HFF-Myc (cell line): ENCODE results near the gene DBNDD1.
A peak's percentile ranks its signal among the peaks of the same experiment; 100 is the strongest.

Source experiments
- DNase-seq: peaks from one replicate; pipeline ENCODE4 v3.0.0-alpha.2; 2011; ENCODE audit warnings: low read depth; ENCODE audit errors: extremely low read depth
- H3K4me3 ChIP-seq: replicated peaks from 2 replicates; pipeline ENCODE4 v1.5.1; 2011; ENCODE audit warnings: low read depth, mild to moderate bottlenecking, control low read depth, low read length
- CTCF ChIP-seq: IDR thresholded peaks from 2 replicates; pipeline ENCODE4 v1.5.1; 2012; ENCODE audit warnings: mild to moderate bottlenecking, low read depth, low read length, control low read depth; ENCODE audit errors: missing control alignments

Gene DBNDD1

GRCh38 chr16:89974870-89975269 is 44.4 kb downstream of the DBNDD1 start:
- TF ChIP-seq CTCF = no peak
- DNase-seq = no peak
- H3K4me3 ChIP-seq = no peak overlapping the region

GRCh38 chr16:89973654-89974335 is 45.5 kb downstream of the DBNDD1 start:
- H3K4me3 ChIP-seq = peak overlapping the region; percentile 68
- DNase-seq = no peak
- no peak for TF ChIP-seq CTCF

GRCh38 chr16:89973235-89973634 is 46.0 kb downstream of the DBNDD1 start:
- DNase-seq = no peak
- peak overlapping the region; percentile 68 for H3K4me3 ChIP-seq
- TF ChIP-seq CTCF = no peak

DNA sequence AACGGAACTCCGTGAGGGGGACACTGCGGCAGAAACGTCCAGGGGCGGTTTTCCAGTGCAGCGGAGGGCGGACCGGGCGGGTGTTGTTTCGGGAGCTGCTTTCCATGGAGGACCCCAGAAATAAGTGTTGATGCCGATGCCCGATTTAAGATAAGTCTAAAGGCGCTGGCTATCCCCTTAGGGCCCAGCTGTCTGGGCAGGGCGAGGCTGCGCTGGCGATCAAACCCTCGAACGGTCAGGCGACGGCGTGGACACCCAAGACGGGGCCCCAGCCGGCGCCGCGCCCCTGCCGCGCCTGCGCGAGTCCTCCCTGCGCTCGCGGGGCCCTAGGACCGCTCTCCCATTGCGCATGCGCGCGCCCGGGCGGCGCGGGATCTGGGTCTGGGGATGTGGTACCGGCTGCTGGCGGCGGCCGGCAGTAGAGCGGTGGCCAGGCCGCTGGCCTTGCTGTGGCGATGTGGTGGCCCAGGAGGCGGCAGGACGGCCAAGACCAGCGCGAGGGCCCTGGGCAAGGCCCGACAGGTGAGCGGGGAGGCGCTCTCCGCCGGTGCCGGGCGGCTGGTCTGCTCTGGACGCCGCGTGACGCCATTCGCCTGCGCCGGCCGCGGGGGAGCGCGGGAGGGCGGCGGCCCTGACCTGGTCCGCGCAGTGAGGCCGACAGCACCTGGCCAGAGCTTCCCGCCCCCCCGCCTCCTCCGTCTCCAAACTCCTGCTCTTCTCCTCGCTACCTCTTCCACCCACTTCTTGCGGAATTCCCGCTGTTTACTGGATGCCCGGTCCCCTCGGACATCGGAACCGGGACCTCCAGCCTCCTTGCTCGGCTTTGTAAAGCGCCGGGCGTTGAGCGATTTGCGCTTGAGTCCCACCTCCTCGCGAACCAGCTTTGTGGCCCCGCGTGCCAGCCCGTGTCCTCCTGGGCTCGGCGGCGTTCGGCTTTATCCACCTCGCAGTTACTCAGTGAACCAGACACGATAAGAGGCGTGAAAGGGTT is 46.7 kb downstream of the DBNDD1 start:
- H3K4me3 ChIP-seq = peak overlapping the region; percentile 68
- no peak for TF ChIP-seq CTCF
- DNase-seq = peak; percentile 43

DNA sequence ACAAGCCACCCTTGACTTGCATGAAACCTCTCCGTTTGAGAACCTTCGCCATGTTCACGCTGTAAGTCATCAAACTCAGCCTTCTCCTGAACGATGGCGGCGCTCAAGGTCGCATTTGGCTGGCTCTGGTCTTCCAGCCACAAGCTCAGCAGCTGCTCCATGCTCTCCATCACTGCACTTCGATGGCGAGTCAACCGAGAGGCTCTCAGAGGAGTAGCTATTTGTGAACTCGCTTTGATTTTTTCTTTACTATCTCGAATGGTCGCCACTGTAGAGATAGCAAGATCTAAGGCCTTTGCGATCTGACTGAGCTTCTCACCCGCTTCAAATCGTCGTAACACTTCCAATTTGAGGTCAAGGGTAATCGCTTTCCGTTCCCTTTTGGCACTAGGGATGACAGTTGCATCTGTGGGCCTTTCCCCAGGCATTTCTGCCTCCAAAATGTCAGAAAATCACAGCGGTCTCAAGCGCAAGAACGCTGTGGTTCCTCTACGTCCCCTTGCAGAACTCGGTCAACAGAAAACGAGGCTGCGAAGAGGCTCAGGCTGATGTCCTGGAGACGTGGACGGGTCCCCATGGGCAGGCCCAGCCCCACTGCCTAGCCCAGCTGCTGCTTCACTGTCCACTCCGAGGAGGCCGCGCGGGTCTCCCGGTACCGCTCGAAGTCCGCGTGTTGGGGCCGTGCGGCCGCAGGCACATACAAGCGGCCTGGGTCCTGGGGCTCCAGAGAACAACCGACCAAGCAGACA is 47.6 kb downstream of the DBNDD1 start:
- DNase-seq = no peak
- H3K4me3 ChIP-seq = peak overlapping the region; percentile 68

More for the DNA sequence above, 47.6 kb downstream of the DBNDD1 start:
- no peak for TF ChIP-seq CTCF
